ENCODE data around the gene PLCE1.

DNA sequence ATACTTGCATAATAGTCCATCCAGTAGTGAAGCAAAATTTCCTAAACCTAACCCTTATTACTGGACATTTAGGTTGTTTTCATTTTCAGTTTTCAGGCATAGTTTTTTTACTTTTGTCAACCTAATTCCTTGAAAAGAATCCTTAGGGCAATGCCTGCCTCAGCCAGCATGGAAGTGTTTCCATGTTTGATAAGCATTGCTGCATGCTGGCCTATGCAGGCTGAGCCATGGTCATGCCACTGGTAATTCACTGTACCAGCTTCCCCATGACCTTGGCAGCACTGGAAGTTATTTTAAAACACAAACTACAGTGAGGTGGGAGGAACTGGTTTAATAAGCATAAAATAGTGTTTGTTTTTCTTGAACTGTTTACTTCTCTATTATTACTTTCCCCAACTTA lies 27.8 kb upstream of the PLCE1 start:
- TF ChIP-seq CTCF (conservative IDR thresholded peaks at IDR 0.05; ENCODE audit: low read depth in 2 of 2) (no peak), CREB1 (CRISPR knock-in tag; IDR thresholded peaks at IDR 0.05; ENCODE audit: low read depth) (no peak), STAT1 (IDR thresholded peaks at IDR 0.05; ENCODE audit: unreplicated experiment) (no peak), POLR2AphosphoS5 (IDR thresholded peaks at IDR 0.05; ENCODE audit: low read depth) (no peak), EZH2 (IDR thresholded peaks at IDR 0.05; ENCODE audit: low read depth, unreplicated experiment) (no peak), EZH2phosphoT487 (IDR thresholded peaks at IDR 0.05; ENCODE audit: unreplicated experiment) (no peak)
- TF ChIP-seq, protein P1, sequence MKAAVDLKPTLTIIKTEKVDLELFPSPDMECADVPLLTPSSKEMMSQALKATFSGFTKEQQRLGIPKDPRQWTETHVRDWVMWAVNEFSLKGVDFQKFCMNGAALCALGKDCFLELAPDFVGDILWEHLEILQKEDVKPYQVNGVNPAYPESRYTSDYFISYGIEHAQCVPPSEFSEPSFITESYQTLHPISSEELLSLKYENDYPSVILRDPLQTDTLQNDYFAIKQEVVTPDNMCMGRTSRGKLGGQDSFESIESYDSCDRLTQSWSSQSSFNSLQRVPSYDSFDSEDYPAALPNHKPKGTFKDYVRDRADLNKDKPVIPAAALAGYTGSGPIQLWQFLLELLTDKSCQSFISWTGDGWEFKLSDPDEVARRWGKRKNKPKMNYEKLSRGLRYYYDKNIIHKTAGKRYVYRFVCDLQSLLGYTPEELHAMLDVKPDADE (IDR thresholded peaks at IDR 0.05): no peak
- TF ChIP-seq, protein P2, sequence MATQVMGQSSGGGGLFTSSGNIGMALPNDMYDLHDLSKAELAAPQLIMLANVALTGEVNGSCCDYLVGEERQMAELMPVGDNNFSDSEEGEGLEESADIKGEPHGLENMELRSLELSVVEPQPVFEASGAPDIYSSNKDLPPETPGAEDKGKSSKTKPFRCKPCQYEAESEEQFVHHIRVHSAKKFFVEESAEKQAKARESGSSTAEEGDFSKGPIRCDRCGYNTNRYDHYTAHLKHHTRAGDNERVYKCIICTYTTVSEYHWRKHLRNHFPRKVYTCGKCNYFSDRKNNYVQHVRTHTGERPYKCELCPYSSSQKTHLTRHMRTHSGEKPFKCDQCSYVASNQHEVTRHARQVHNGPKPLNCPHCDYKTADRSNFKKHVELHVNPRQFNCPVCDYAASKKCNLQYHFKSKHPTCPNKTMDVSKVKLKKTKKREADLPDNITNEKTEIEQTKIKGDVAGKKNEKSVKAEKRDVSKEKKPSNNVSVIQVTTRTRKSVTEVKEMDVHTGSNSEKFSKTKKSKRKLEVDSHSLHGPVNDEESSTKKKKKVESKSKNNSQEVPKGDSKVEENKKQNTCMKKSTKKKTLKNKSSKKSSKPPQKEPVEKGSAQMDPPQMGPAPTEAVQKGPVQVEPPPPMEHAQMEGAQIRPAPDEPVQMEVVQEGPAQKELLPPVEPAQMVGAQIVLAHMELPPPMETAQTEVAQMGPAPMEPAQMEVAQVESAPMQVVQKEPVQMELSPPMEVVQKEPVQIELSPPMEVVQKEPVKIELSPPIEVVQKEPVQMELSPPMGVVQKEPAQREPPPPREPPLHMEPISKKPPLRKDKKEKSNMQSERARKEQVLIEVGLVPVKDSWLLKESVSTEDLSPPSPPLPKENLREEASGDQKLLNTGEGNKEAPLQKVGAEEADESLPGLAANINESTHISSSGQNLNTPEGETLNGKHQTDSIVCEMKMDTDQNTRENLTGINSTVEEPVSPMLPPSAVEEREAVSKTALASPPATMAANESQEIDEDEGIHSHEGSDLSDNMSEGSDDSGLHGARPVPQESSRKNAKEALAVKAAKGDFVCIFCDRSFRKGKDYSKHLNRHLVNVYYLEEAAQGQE (IDR thresholded peaks at IDR 0.05; ENCODE audit: unreplicated experiment): no peak
